HEK293 (cell line): Measurements from ENCODE around the gene AURKB.

Source experiments
- BCL11A ChIP-seq: fragments of 450-650 bp; formaldehyde crosslinking; IDR thresholded peaks from 2 replicates; pipeline ENCODE4 v1.5.1; 2016; ENCODE audit warnings: low read depth, missing biosample characterization, missing genetic modification characterization
- CTCF ChIP-seq: fragments of 450-650 bp; formaldehyde crosslinking; IDR thresholded peaks from 2 replicates; pipeline ENCODE4 v1.5.1; 2016; ENCODE audit warnings: missing biosample characterization, missing genetic modification characterization
- ELK4 ChIP-seq: IDR thresholded peaks from 2 replicates; pipeline ENCODE4 v1.6.1; 2011; ENCODE audit warnings: mild to moderate bottlenecking, low read depth, low read length, borderline replicate concordance
- HOXD13 ChIP-seq: sonication (generic); formaldehyde crosslinking; IDR thresholded peaks from 2 replicates; pipeline ENCODE4 v1.8.0; 2022; ENCODE audit warnings: missing genetic modification reagents, borderline replicate concordance
- OVOL3 ChIP-seq: fragments of 450-650 bp; formaldehyde crosslinking; IDR thresholded peaks from 2 replicates; pipeline ENCODE4 v1.5.1; 2016; ENCODE audit warnings: missing biosample characterization, missing genetic modification characterization
- SP2 ChIP-seq: fragments of 450-650 bp; formaldehyde crosslinking; IDR thresholded peaks from 2 replicates; pipeline ENCODE4 v1.5.1; 2016; ENCODE audit warnings: missing biosample characterization, missing genetic modification characterization
- SP3 ChIP-seq: fragments of 450-650 bp; formaldehyde crosslinking; IDR thresholded peaks from 2 replicates; pipeline ENCODE4 v1.5.1; 2016; ENCODE audit warnings: missing biosample characterization, missing genetic modification characterization
- TSHZ1 ChIP-seq: fragments of 450-650 bp; formaldehyde crosslinking; IDR thresholded peaks from 2 replicates; pipeline ENCODE4 v1.5.1; 2016; ENCODE audit warnings: missing biosample characterization, missing genetic modification characterization, borderline replicate concordance
- YY2 ChIP-seq: fragments of 450-650 bp; formaldehyde crosslinking; IDR thresholded peaks from 2 replicates; pipeline ENCODE4 v1.5.1; 2016; ENCODE audit warnings: missing biosample characterization, missing genetic modification characterization
- ZBTB17 ChIP-seq: fragments of 450-650 bp; formaldehyde crosslinking; IDR thresholded peaks from 2 replicates; pipeline ENCODE4 v1.5.1; 2016; ENCODE audit warnings: missing biosample characterization, missing genetic modification characterization
- ZBTB20 ChIP-seq: fragments of 450-650 bp; formaldehyde crosslinking; IDR thresholded peaks from 2 replicates; pipeline ENCODE4 v1.5.1; 2016; ENCODE audit warnings: missing biosample characterization, missing genetic modification characterization
- ZNF18 ChIP-seq: fragments of 450-650 bp; formaldehyde crosslinking; IDR thresholded peaks from 2 replicates; pipeline ENCODE4 v1.5.1; 2016; ENCODE audit warnings: missing biosample characterization, missing genetic modification characterization
- ZNF26 ChIP-seq: fragments of 450-650 bp; formaldehyde crosslinking; IDR thresholded peaks from 2 replicates; pipeline ENCODE4 v1.5.1; 2016; ENCODE audit warnings: missing biosample characterization, missing genetic modification characterization
- ZNF404 ChIP-seq: fragments of 450-650 bp; formaldehyde crosslinking; IDR thresholded peaks from 2 replicates; pipeline ENCODE4 v1.5.1; 2017; ENCODE audit warnings: missing biosample characterization, missing genetic modification characterization
- ZNF416 ChIP-seq: fragments of 450-650 bp; formaldehyde crosslinking; IDR thresholded peaks from 2 replicates; pipeline ENCODE4 v1.5.1; 2016; ENCODE audit warnings: missing biosample characterization, missing genetic modification characterization
- ZNF48 ChIP-seq: fragments of 450-650 bp; formaldehyde crosslinking; IDR thresholded peaks from 2 replicates; pipeline ENCODE4 v1.5.1; 2016; ENCODE audit warnings: missing biosample characterization, missing genetic modification characterization
- ZNF488 ChIP-seq: fragments of 450-650 bp; formaldehyde crosslinking; IDR thresholded peaks from 2 replicates; pipeline ENCODE4 v1.5.1; 2016; ENCODE audit warnings: missing biosample characterization, missing genetic modification characterization
- ZNF521 ChIP-seq: fragments of 450-650 bp; formaldehyde crosslinking; IDR thresholded peaks from 2 replicates; pipeline ENCODE4 v1.5.1; 2017; ENCODE audit warnings: missing biosample characterization, mild to moderate bottlenecking, missing genetic modification characterization
- ZNF530 ChIP-seq: fragments of 450-650 bp; formaldehyde crosslinking; IDR thresholded peaks from 2 replicates; pipeline ENCODE4 v1.5.1; 2016; ENCODE audit warnings: low read depth, missing biosample characterization, missing genetic modification characterization
- ZNF544 ChIP-seq: fragments of 450-650 bp; formaldehyde crosslinking; IDR thresholded peaks from 2 replicates; pipeline ENCODE4 v1.5.0; 2017; ENCODE audit warnings: missing biosample characterization, missing genetic modification characterization
- ZNF561 ChIP-seq: fragments of 450-650 bp; IDR thresholded peaks from 2 replicates; pipeline ENCODE4 v1.5.1; 2018; ENCODE audit warnings: missing biosample characterization, missing genetic modification characterization, borderline replicate concordance
- ZNF596 ChIP-seq: fragments of 450-650 bp; IDR thresholded peaks from 2 replicates; pipeline ENCODE4 v1.5.0; 2018; ENCODE audit warnings: missing biosample characterization, mild to moderate bottlenecking, missing genetic modification characterization, moderate library complexity
- ZNF626 ChIP-seq: fragments of 450-650 bp; sonication (Bioruptor Pico); formaldehyde crosslinking; IDR thresholded peaks from 2 replicates; pipeline ENCODE4 v1.5.1; 2018; ENCODE audit warnings: missing biosample characterization, missing genetic modification characterization, inconsistent platforms
- ZNF658 ChIP-seq: fragments of 450-650 bp; formaldehyde crosslinking; IDR thresholded peaks from 2 replicates; pipeline ENCODE4; 2016; ENCODE audit warnings: missing biosample characterization, missing genetic modification characterization
- ZNF707 ChIP-seq: fragments of 450-650 bp; formaldehyde crosslinking; IDR thresholded peaks from 2 replicates; pipeline ENCODE4 v1.5.1; 2016; ENCODE audit warnings: missing biosample characterization, missing genetic modification characterization
- ZNF768 ChIP-seq: fragments of 450-650 bp; formaldehyde crosslinking; IDR thresholded peaks from 2 replicates; pipeline ENCODE4 v1.5.1; 2018; ENCODE audit warnings: missing biosample characterization, mild to moderate bottlenecking, missing genetic modification characterization
- ZNF791 ChIP-seq: fragments of 450-650 bp; formaldehyde crosslinking; IDR thresholded peaks from 2 replicates; pipeline ENCODE4 v1.5.1; 2016; ENCODE audit warnings: missing biosample characterization, missing genetic modification characterization
- ZNF830 ChIP-seq: fragments of 450-650 bp; IDR thresholded peaks from 2 replicates; pipeline ENCODE4 v1.5.0; 2018; ENCODE audit warnings: missing biosample characterization, missing genetic modification characterization, low read depth, mild to moderate bottlenecking, moderate library complexity
- ZNF837 ChIP-seq: fragments of 450-650 bp; formaldehyde crosslinking; IDR thresholded peaks from 2 replicates; pipeline ENCODE4 v1.5.1; 2016; ENCODE audit warnings: missing biosample characterization, missing genetic modification characterization

Gene AURKB

GRCh38 chr17:8187517-8188262, 22.7 kb downstream of the AURKB start (continued):
- TF ChIP-seq TSHZ1: no peak
- peak; percentile 91 for TF ChIP-seq ZNF18 (tag by site-specific recombination)
- no peak for TF ChIP-seq ZNF416 (tag by site-specific recombination)
- TF ChIP-seq ZNF768 (tag by site-specific recombination): peak; percentile 92; the same call in 1 of the 2 replicates
- TF ChIP-seq ZNF626: no peak
- no peak for TF ChIP-seq ZNF488
- TF ChIP-seq OVOL3 (tag by site-specific recombination): no peak
- no peak for TF ChIP-seq ELK4
- TF ChIP-seq ZNF596 (tag by site-specific recombination): 0 out of 2 replicates have a peak, but pooled peaks have one; percentile 33
- TF ChIP-seq BCL11A: no peak; the same call in 1 of the 2 replicates
- TF ChIP-seq ZNF521 (tag by site-specific recombination): no peak
- TF ChIP-seq ZNF561 (tag by site-specific recombination): peak; percentile 66
- TF ChIP-seq YY2 (tag by site-specific recombination): no peak
- 0 out of 2 replicates have a peak, but pooled peaks have one; percentile 21 for TF ChIP-seq ZBTB20 (tag by site-specific recombination)
- no peak for TF ChIP-seq ZNF658 (tag by site-specific recombination)
- no peak for TF ChIP-seq ZNF530 (tag by site-specific recombination)
- TF ChIP-seq ZNF830: no peak
- TF ChIP-seq ZNF544 (tag by site-specific recombination): no peak
- TF ChIP-seq ZNF791 (tag by site-specific recombination): no peak
- peak; percentile 59 for TF ChIP-seq SP2
- no peak for TF ChIP-seq ZNF48 (tag by site-specific recombination)
- TF ChIP-seq SP3 (tag by site-specific recombination): peak; percentile 62; the same call in 1 of the 2 replicates
- TF ChIP-seq ZNF404 (tag by site-specific recombination): no peak
- TF ChIP-seq ZNF837: no peak
- TF ChIP-seq ZNF26 (tag by site-specific recombination): no peak
- peak; percentile 78 for TF ChIP-seq ZBTB17 (tag by site-specific recombination)
- no peak for TF ChIP-seq ZNF707 (tag by site-specific recombination)
- TF ChIP-seq HOXD13 (CRISPR knock-in tag): no peak
- peak; percentile 76 for TF ChIP-seq CTCF (tag by site-specific recombination)
